ENCODE results near the gene MRPL22. TPM values are rescaled to one million over a fixed set of nuclear protein-coding genes. Genes with fewer than 3 reads are reported as not detected.
"Not testable (repeated sequence)": the region's sequence is repeated elsewhere in the genome, so short reads cannot be mapped to it uniquely, and the experiment has no call there.

MRPL22 gene
- total RNA-seq, 4 donors from 2014 or later = 9.4 to 13.2 (median 12.5) TPM; not detected in 1

DNA sequence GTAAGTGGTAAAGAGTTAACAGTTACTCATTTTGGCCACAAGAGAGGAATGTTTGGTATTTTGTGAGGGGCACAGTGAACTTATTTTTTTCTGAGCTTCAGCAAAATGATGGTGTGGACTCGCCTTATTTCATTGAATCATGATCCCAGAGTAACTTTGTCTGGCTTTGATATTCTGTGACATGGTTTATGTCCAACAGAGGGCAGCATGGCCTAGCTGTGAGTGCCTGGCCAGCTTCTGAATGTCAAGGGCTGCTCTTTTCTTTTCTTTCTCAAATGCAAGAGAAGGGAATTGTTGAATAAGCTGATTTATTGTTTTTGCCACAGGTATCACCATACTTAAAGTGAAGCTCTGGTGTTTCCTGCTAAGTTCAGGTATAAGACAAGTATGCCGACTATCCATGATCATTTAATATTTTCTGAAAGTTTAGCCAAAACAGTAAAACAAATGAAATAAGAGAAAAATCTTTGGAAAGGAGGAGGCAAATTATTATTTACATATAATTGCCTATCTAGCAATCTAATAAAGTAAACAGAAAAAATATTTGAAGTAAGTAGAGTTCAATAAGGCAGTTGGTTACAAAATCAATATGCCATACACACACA is 31.7 kb downstream of the MRPL22 start:
- no peaks in the 10 kb centered on the region for H3K4me1 ChIP-seq
- WGBS, 2 donors (ENCODE audit: low coverage in 1 of 2) = 72 to 77% methylated on average over 2 of the region's 2 CpGs
- intact Hi-C loops (cut with DNase I; ENCODE audit: low total_unique reads) (no loop called here), in situ Hi-C loops (cut with MboI; ENCODE audit: low pct_ligation_motif_present in 1 of 4, low pct_unique_long_range_greater_than_20kb in 1 of 4, low sequenced_read_pairs in 3 of 4) (no loop called here)
- no peaks in the 10 kb centered on the region for H3K27me3 ChIP-seq
- TF ChIP-seq POLR2A (IDR thresholded peaks at IDR 0.05) = no peak
- TF ChIP-seq CTCF (IDR thresholded peaks at IDR 0.05) = peak in 4 of 5 experiments; percentile 12 to 44 (median 20)
- no peaks in the 10 kb centered on the region for H3K9me3 ChIP-seq
- peaks cover 0 to 13% (median 0%) of the 10 kb centered on the region in 4 donors for H3K36me3 ChIP-seq
- no peak overlapping the region for H3K27ac ChIP-seq
- no peak for DNase-seq
- H3K4me3 ChIP-seq = no peak overlapping the region

- 95% methylated on average over 9 of the region's 9 CpGs; no CpG with 5 or more reads in 1 of the 2 donors for WGBS, 2 donors (ENCODE audit: low coverage in 1 of 2)
- intact Hi-C loops (cut with DNase I; ENCODE audit: low total_unique reads) = not testable (repeated sequence)
These were observed 35.2 kb downstream of the MRPL22 start for GRCh38 chr5:154976082-154976481.

DNA sequence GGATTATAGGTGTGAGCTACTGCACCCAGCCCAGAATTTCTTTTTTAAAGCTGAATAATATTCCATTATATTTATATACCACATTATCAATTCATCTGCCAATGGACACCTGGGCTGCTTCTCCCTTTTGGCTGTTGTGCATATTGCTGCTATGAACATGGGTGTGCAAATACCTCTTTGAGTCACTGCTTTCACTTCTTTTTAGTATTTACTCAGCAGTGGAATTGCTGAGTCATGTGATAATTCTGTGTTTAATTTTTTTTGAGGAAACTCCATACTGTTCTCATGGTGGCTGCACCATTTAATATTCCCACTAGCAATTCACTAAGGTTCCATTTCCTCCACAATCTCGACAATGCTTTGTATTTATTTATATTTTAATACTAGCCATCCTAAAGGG is 36.5 kb downstream of the MRPL22 start:
- H3K4me1 ChIP-seq = no peaks in the 10 kb centered on the region
- no peaks in the 10 kb centered on the region for H3K9me3 ChIP-seq
- in situ Hi-C loops (cut with MboI; ENCODE audit: low pct_ligation_motif_present in 1 of 4, low pct_unique_long_range_greater_than_20kb in 1 of 4, low sequenced_read_pairs in 3 of 4) = no loop called here
- H3K4me3 ChIP-seq = no peak overlapping the region
- no peak for DNase-seq
- WGBS, 2 donors (ENCODE audit: low coverage in 1 of 2) = 63 to 78% methylated on average over 1 of the region's 1 CpG
- intact Hi-C loops (cut with DNase I; ENCODE audit: low total_unique reads) = no loop called here
- no peak for TF ChIP-seq CTCF (IDR thresholded peaks at IDR 0.05)
- no peak for TF ChIP-seq EP300 (IDR thresholded peaks at IDR 0.05; ENCODE audit: low read depth)
- no peak for TF ChIP-seq POLR2A (IDR thresholded peaks at IDR 0.05)
- no peak for TF ChIP-seq POLR2AphosphoS5 (IDR thresholded peaks at IDR 0.05)
- H3K27ac ChIP-seq = no peak overlapping the region
- no peaks in the 10 kb centered on the region for H3K27me3 ChIP-seq
- H3K36me3 ChIP-seq = no peaks in the 10 kb centered on the region

More at GRCh38 chr5:154976082-154976481, 35.2 kb downstream of the MRPL22 start:
- H3K36me3 ChIP-seq; H3K27ac ChIP-seq; in situ Hi-C loops (cut with MboI; ENCODE audit: low pct_ligation_motif_present in 1 of 4, low pct_unique_long_range_greater_than_20kb in 1 of 4, low sequenced_read_pairs in 3 of 4); H3K27me3 ChIP-seq; DNase-seq; H3K4me1 ChIP-seq; H3K4me3 ChIP-seq; H3K9me3 ChIP-seq: not testable (repeated sequence)

DNA sequence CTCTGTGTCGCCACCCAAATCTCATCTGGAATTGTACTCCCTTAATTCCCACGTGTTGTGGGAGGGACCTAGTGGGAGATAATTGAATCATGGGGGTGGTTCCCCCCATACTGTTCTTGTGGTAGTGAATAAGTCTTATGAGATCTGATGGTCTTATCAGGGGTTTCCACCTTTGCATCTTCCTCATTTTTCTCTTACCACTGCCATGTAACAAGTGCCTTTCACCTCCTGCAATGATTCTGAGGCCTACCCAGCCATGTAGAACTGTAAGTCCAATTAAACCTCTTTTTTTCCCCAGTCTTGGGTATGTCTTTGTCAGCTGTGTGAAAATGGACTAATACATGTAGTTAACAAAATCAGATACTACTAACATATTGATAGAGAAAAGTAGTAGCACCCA is 37.4 kb downstream of the MRPL22 start:
- H3K9me3 ChIP-seq; H3K27me3 ChIP-seq; H3K36me3 ChIP-seq; DNase-seq; in situ Hi-C loops (cut with MboI; ENCODE audit: low pct_ligation_motif_present in 1 of 4, low pct_unique_long_range_greater_than_20kb in 1 of 4, low sequenced_read_pairs in 3 of 4); H3K27ac ChIP-seq; H3K4me3 ChIP-seq; intact Hi-C loops (cut with DNase I; ENCODE audit: low total_unique reads); H3K4me1 ChIP-seq: not testable (repeated sequence)
- 84 to 93% methylated on average over 2 of the region's 2 CpGs for WGBS, 2 donors (ENCODE audit: low coverage in 1 of 2)

- no peak for TF ChIP-seq CTCF (IDR thresholded peaks at IDR 0.05)
- TF ChIP-seq POLR2A (IDR thresholded peaks at IDR 0.05) = no peak
- no peak for TF ChIP-seq POLR2AphosphoS5 (IDR thresholded peaks at IDR 0.05)
- TF ChIP-seq EP300 (IDR thresholded peaks at IDR 0.05; ENCODE audit: low read depth) = no peak
- WGBS, 2 donors (ENCODE audit: low coverage in 1 of 2) = 57 to 64% methylated on average over 8 of the region's 8 CpGs
- intact Hi-C loops (cut with DNase I; ENCODE audit: low total_unique reads) = no loop called here
These were observed 44.2 kb downstream of the MRPL22 start for GRCh38 chr5:154984946-154985516.

More at GRCh38 chr5:154984946-154985516, 44.2 kb downstream of the MRPL22 start:
- in situ Hi-C loops (cut with MboI; ENCODE audit: low pct_ligation_motif_present in 1 of 4, low pct_unique_long_range_greater_than_20kb in 1 of 4, low sequenced_read_pairs in 3 of 4) = no loop called here
- DNase-seq = no peak
- H3K4me3 ChIP-seq = no peak overlapping the region
- H3K9me3 ChIP-seq = no peaks in the 10 kb centered on the region
- H3K36me3 ChIP-seq = no peaks in the 10 kb centered on the region
- no peaks in the 10 kb centered on the region for H3K4me1 ChIP-seq
- no peak overlapping the region for H3K27ac ChIP-seq
- no peaks in the 10 kb centered on the region for H3K27me3 ChIP-seq

All from transverse colon (tissue), 4 donors.